ENCODE data around the gene PSAP.
A peak's percentile ranks its signal among the peaks of the same experiment; 100 is the strongest.
"Not testable (repeated sequence)": the region's sequence is repeated elsewhere in the genome, so short reads cannot be mapped to it uniquely, and the experiment has no call there.

Gene PSAP

GRCh38 chr10:71880425-71881306 is 29.6 kb upstream of the PSAP start:
- DNase-seq (ENCODE audit: low read depth): no peak
- TF ChIP-seq CTCF (IDR thresholded peaks at IDR 0.05; ENCODE audit: insufficient read depth, low read depth, low read length, missing control alignments): no peak
- no peak overlapping the region for H3K4me3 ChIP-seq (ENCODE audit: low read length)

DNA sequence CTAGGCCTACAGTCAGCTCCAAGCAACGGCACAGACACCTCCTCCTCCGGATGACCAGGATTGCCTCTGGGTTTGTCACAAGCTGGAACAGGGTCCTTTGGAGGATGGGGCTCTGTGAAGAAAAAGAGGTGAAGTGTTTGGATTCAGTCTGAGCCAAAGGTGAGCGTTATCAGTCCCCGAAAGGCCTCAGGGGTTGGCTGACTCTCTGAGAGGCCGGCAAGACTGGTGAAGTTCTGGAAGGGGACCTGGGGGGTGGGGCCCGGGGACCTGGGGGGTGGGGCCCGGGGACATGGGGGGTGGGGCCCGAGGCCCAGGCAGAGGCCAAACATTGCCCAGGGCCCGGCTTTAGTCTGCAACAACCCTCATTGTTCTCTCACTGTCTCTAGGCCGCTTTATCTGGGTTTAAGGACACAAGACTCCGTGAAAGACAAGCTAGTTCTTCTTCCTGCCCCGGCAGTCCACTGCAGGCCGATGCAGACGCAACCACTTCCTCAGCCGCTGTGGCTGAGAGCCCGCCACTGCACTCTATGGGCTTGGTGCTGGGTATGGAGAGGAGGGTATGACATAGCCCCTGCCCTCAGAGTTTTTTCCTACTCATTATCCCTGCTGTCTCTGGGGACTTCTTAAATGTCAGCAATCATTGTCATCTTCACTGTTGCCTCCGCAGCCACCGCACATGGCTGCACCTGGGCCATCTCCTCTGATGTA is 27.4 kb upstream of the PSAP start:
- no peak overlapping the region for H3K4me3 ChIP-seq (ENCODE audit: low read length)
- no peak for TF ChIP-seq CTCF (IDR thresholded peaks at IDR 0.05; ENCODE audit: insufficient read depth, low read depth, low read length, missing control alignments)
- no peak for DNase-seq (ENCODE audit: low read depth)

GRCh38 chr10:71877821-71878220 is 26.8 kb upstream of the PSAP start:
- TF ChIP-seq CTCF (IDR thresholded peaks at IDR 0.05; ENCODE audit: insufficient read depth, low read depth, low read length, missing control alignments): no peak

GRCh38 chr10:71874680-71875354 is 23.8 kb upstream of the PSAP start:
- H3K4me3 ChIP-seq (ENCODE audit: low read length); DNase-seq (ENCODE audit: low read depth): not testable (repeated sequence)

More at GRCh38 chr10:71877821-71878220, 26.8 kb upstream of the PSAP start:
- no peak overlapping the region for H3K4me3 ChIP-seq (ENCODE audit: low read length)
- no peak for DNase-seq (ENCODE audit: low read depth)

GRCh38 chr10:71873582-71874211 is 22.6 kb upstream of the PSAP start:
- no peak for DNase-seq (ENCODE audit: low read depth)
- no peak for TF ChIP-seq CTCF (IDR thresholded peaks at IDR 0.05; ENCODE audit: insufficient read depth, low read depth, low read length, missing control alignments)

DNA sequence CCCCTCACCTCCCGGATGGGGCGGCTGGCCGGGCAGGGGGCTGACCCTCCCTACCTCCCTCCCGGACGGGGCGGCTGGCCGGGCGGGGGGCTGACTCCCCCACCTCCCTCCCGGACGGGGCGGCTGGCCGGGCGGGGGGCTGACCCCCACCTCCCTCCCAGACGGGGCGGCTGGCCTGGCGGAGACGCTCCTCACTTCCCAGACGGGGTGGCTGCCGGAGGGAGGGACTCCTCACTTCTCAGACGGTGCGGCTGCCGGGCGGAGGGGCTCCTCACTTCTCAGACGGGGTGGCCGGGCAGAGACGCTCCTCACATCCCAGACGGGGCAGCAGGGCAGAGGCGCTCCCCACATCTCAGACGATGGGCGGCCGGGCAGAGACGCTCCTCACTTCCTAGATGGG is 18.6 kb upstream of the PSAP start:
- H3K4me3 ChIP-seq (ENCODE audit: low read length); DNase-seq (ENCODE audit: low read depth): not testable (repeated sequence)

More at GRCh38 chr10:71873582-71874211, 22.6 kb upstream of the PSAP start:
- no peak overlapping the region for H3K4me3 ChIP-seq (ENCODE audit: low read length)

- H3K4me3 ChIP-seq (ENCODE audit: low read length): no peak overlapping the region
- TF ChIP-seq CTCF (IDR thresholded peaks at IDR 0.05; ENCODE audit: insufficient read depth, low read depth, low read length, missing control alignments): no peak
- peak; percentile 77 for DNase-seq (ENCODE audit: low read depth)
Measured at GRCh38 chr10:71868192-71868697, 17.2 kb upstream of the PSAP start.
